ENCODE results near the gene OR2J1.

DNA sequence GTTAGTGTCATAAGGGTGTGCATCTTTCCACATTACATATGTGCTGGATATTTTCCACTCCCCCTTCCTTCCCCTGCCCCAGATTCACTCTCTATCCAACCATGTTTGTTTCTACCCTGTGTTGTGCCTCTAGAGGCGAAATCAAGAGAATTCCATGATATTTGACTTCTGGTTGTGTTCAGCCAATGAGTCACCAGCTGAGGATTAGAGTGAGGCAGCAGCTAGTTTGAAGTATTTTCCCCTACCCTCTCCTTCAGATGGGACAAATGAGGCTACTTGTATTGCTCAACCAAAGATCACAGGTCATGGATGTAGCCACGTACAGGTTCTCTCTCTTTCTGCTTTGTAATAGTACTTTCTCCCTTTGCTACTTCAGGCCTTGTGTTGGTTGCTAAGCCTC, 46.9 kb downstream of the OR2J1 start:
- TF ChIP-seq, protein P1, sequence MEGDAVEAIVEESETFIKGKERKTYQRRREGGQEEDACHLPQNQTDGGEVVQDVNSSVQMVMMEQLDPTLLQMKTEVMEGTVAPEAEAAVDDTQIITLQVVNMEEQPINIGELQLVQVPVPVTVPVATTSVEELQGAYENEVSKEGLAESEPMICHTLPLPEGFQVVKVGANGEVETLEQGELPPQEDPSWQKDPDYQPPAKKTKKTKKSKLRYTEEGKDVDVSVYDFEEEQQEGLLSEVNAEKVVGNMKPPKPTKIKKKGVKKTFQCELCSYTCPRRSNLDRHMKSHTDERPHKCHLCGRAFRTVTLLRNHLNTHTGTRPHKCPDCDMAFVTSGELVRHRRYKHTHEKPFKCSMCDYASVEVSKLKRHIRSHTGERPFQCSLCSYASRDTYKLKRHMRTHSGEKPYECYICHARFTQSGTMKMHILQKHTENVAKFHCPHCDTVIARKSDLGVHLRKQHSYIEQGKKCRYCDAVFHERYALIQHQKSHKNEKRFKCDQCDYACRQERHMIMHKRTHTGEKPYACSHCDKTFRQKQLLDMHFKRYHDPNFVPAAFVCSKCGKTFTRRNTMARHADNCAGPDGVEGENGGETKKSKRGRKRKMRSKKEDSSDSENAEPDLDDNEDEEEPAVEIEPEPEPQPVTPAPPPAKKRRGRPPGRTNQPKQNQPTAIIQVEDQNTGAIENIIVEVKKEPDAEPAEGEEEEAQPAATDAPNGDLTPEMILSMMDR (IDR thresholded peaks at IDR 0.05), result no peak
- TF ChIP-seq POLR2AphosphoS5 (IDR thresholded peaks at IDR 0.05), result no peak
